ENCODE data around the gene NCAPD3. TPM values are rescaled to one million over a fixed set of nuclear protein-coding genes. Genes with fewer than 3 reads are reported as not detected.
"Not testable (repeated sequence)": the region's sequence is repeated elsewhere in the genome, so short reads cannot be mapped to it uniquely, and the experiment has no call there.

Gene NCAPD3
- polyA plus RNA-seq, 3 donors, result 31.8 to 40.9 (median 37.5) TPM

DNA sequence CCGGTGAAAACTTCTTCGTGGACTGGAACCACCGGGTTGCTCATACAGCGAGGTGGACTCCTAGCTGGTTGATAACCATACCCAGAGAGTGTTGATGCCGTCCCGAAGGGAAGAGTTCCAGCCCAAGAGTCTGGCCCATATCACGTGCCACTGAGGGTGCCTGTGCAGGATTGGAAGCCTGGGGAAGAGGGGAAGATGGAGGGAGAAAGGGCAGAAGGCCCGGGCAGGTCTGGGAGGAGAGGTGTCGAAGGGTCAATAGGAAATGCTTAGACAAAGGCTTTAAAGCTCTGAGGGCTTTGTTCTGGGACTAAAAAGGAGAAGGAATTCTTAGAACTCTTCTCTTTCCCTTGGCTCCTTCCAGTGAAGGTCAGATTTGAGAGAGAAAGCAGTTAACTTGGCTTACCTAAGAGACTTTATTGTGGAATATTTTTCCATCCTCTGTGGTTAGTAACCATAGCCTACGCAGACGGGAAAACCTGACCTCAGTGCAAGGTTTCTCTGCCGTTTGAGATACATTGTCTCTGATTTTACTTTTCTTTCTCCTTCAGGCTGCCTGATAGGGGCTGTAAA lies 84.4 kb downstream of the NCAPD3 start:
- no peak for DNase-seq

DNA sequence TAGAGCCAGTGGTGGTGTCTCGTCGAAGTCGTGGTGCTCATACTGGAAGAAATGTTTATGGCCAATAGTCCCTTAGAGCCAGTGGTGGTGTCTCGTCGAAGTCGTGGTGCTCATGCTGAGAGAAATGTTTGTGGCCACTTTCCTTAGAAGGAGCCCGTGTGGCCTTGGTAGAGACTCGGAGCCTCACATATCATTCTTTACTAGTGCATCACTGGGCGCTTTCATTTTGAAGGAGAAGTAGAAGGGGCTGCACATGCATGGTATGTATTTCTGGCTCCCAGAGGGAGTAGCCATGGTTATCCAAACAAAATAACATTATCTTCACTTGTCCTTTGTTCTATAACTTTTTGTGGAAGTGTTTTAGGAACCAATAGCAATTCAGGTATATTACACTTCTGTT lies 85.4 kb downstream of the NCAPD3 start:
- DNase-seq, result no peak

DNA sequence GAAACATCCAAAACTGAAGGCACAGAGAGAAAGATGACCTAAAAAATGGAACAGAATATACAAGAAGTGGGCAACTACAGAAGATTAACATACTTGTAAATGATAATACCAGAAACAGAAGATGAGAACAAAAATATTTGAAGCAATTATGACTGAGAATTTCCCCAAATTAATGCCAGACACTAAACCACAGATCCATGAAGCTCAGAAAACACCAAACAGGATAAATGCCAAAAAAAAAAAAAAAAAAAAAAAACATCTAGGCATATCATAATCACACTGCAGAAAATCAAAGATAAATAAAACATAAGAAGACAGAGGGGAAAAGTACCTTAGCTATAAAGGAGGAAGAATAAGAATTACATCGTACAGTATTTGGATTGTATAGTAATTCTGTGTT lies 89.6 kb downstream of the NCAPD3 start:
- no peak for DNase-seq

DNA sequence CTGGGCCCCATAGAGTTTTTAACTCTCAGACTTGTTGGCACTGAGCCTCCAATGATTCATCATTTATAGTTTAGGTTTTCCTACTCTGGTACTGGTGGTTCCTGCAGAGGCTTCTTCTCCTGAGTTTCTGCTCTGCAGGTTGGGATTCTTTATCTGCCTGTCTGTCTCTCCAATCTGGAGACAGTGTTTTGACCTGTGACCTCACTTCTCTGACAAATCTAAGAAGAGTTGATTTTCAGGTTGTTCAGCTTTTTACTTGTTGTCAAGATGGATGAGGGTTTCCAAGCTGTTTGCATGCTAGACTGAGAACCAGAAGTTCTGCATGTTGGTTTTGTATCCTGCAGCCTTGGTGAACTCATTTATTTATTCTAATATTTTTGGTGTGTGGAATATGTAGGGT lies 91.0 kb downstream of the NCAPD3 start:
- DNase-seq, result no peak

DNA sequence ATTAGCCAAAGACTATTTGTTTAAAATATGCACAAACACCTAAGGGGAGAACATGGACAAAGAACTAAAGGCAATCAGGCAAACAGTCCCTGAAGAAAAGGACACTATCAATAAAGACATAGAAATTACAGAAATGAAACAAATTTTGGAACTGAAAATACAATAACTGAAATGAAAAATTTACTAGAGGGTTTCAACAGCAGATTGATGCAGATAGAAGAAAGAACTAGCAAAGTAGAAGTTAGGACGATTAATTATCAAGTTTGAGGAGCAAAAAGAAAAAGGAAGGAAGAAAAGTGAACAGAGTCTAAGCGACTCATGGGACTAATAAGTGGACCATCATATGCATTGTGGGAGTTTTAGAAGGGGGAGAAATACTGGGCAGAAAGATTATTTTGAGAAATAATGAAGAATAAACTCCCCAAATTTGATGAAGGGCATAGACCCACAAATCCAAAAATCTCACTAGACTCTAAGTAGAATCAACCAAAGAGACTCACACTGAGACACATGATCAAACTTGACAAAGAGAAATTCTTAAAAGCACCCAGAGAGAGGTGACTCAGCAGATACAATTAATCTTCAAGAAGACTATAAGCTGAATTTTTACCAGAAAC lies 92.0 kb downstream of the NCAPD3 start:
- no peak for DNase-seq

DNA sequence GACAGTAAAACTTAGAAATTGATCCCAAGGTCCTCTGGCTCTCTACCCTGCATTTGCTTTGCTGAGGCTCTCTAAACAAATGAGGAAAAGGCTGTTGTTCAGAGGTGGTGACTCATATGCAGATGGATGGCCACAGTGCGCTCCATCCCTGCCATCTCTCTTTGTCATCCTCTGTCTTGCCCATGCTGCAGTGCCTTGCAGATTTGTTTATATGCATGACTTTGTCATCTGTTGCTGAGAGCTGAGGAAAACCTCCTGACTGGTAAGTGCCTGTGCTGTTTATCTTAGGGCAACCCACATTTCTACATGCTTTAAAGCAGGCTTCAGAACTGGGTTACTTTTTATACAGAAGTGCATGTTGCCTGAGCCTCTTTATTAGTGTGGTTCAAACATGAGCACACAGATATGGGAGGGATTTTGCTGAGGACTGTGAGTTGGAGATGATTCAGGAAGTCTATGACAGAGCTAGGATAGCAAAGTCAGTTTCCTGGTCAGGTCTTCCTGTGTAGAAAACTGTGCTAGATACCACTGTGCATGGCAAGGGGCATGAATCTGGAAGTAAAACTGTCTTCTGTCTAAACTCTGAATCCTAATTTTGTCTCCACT lies 97.4 kb downstream of the NCAPD3 start:
- DNase-seq, result no peak

DNA sequence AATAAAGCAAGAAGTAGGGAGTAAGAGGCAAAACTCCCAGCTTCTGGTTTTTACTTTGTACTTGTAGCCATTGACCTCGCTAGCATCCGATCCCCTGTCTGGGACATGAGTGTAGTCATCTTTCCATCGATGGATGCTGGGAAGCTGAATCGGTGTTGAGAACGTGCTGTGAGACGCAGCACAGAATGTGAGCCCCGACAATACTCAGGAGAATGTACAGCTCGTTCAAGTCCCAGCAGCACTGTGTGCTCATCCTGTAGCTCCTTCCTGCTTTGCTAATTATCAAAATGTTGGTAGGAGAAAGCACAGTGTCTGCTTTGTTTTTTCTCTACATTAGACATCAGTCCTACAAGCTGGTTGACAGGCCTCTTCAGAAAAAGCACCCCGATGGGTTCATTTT lies 98.3 kb downstream of the NCAPD3 start:
- no peak for DNase-seq

DNA sequence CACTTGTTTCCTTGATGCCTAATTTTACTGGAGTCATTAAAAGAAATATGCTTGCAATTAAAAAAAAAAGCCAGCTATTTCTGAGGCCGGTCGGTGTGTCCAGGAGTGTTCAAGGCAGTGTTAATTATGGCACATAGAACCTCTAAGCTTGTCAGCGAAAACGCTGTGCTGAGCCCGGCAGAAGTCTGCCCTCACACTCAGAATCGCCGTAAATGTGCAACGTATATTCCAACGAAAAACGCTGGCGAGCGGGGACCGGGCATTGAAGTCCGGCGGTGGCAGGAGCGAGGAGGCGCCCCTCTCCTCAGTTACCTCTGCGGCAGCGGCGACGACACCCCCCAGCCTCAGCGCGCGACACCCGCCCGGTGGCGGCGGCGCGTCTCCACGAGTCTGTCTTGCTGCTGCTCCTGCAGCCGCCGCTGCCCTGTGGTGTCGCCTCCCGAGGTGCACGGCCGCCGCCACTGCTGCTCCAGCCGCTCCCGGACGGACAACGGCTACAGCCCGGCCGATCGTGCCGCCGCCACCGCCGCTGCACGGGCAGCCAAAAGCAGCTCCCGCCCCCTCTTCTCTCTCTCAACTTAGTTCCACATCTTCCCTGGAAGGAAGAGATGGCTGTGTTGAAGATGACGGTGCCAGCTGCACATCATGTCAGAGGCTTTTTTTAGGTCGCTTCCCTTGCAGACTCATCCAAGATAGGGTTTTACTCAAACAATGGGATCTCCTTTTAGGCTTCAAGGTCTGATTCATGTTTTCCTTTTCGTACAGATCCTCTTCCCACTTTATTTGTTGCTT lies 98.9 kb downstream of the NCAPD3 start:
- DNase-seq, result peak; percentile 44

DNA sequence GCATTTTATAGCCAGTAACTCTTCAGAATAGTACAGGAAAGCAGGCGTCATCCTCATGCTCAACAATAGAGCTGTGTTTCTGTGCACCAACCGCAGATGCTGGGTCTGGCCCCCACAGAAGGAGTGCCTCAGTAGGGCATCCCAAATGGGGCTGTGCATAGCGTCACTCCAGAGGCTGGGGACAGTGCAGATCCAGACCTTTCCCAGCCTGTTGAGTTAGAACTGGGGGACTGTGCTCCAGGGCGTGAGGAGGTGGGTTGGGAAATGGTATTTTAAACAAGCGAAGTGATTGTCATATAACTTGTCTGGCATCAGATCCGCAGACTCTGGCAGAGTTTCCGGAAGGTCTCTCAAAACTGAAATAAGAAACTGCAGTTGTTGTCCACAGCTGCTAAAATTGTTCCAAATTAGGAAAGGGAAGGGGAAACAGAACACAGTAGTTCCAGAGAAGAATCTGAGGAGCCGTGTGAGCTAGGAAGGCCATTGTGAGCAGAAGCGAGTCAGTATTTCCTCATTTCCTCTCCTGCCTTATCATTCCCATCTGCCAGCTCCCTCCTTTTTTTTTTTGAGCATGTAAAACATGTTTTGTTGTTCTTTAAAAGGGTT lies 102.7 kb downstream of the NCAPD3 start:
- DNase-seq, result no peak

DNA sequence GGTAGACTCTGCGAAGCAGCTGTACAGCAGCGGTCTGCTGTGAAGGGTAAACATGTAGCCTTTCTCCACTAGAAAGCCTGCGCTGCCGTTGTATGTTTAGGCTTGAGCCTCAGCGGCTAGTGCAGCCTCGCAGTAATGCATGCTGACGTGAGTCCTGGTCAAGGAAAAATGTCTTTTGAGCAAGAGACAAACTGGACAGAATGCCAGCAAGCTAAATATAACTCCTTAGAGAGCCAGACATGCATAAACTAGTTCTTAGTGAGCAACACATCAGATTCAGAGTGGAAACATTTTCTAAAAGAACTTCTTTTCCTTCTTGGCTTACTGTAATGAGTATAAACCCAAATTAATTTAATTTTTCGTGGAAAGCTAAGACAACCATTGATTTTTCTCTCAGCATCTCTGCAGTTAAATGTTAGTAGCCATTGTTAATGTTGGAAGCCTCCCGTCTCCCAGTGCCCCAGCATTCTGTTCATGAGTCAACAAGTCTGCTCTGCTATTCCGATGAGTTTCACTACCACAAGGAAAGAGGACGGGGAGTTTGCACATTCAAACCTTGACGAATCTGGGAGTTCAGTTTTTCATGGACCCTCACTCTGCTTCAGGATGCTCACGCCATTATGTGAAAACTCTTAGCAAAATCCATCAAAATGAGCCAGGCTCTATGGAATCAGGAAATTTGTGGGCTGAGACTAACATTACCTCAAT lies 103.5 kb downstream of the NCAPD3 start:
- DNase-seq, result peak; percentile 48

DNA sequence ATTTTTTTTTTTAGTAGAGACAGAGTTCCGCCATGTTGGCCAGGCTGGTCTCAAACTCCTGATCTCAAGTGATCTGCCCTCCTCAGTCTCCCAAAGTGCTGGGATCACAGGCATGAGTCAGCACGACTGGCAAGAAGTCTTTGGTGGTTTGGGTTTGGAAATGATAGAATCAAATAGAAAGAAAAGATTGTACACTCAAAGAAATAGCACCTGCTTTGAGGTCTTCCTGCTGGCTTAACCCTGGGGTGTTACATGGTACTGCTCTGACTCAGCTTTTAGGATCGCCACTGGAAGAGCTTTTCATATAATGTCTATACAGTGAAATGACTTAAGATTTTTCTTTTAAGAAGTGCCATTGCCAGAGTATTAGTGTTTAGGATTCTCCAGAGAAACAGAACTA lies 104.7 kb downstream of the NCAPD3 start:
- no peak for DNase-seq

DNA sequence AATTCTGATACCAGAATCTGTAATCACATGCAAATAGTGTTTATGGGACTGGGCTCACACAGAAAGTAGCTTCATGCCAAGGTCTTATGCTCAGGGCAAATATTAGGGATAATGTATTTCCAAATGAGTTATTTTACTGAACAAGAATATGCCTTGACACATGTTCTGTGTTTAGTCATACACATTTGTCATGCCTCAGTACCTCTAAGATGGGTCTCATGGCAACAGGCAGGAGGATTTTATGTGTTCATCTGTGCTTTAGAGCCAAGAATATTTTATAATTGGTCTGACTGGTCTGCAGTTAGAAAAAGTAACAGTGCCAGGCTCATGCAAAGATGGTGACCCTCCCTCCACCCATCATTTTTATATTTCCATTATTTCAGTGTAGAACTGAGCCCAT lies 105.8 kb downstream of the NCAPD3 start:
- DNase-seq, result no peak

DNA sequence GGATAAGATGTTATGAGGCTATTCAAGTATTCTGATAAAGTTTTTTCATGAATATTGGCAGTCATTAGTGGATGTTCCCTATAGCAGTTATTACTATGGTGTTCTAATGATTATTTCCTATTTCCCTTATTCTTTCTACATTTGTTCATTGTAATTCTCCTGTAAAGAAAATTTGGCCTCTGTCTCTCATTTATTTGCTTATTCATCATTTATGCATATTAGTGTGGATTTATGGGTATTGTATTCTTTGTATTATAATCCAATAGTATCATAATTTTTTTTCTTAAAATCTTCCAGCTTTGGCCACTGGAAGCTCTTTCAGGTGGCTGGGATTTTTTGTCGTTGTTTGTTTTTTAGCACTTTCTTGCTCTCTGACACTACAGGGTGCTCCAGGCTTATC lies 107.6 kb downstream of the NCAPD3 start:
- no peak for DNase-seq

DNA sequence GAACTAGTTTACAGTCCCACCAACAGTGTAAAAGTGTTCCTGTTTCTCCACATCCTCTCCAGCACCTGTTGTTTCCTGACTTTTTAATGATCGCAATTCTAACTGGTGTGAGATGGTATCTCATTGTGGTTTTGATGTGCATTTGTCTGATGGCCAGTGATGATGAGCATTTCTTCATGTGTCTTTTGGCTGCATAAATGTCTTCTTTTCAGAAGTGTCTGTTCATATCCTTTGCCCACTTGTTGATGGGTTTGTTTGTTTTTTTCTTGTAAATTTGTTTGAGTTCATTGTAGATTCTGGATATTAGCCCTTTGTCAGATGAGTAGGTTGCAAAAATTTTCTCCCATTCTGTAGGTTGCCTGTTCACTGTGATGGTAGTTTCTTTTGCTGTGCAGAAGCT lies 110.0 kb downstream of the NCAPD3 start:
- not testable (repeated sequence) for DNase-seq

DNA sequence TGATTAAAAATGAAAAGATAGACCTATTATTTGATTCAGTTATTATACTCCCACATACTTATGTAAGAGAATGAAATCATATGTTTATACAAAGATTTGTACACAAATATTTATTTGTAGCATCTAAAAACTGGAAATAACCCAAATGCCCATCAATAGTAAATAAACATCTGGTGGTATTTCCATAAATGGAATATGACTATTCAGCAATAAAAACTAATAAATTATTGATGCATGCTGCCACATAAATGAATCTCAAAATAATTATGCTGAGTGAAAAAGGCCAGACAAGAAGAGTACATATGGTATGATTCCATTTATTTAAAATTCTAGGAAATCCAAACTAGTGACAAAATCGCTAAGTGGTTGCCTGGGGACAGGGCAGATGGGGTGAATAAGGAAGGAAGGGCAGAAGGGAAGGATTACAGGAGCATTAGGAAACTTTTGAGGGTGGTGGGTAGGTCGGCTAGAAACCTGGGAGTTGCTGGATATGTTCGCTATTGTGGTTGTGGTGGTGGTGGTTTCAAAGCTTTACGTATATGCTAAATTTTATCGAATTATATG lies 113.4 kb downstream of the NCAPD3 start:
- no peak for DNase-seq

Other genes with a start within 250 kb of the NCAPD3 start
- gene JAM3, start 154.9 kb downstream of the NCAPD3 start, polyA plus RNA-seq (ENCODE audit: insufficient read length in 3 of 3), result 10 to 100 TPM; 52.9 to 58.2 (median 54.7) TPM
- gene VPS26B, start 704 bp upstream of the NCAPD3 start, polyA plus RNA-seq (ENCODE audit: insufficient read length in 3 of 3), result 10 to 100 TPM; 48.9 to 61.2 (median 59.8) TPM
- gene THYN1, start 29.4 kb upstream of the NCAPD3 start, polyA plus RNA-seq (ENCODE audit: insufficient read length in 3 of 3), result 10 to 100 TPM; 63.7 to 78.8 (median 76.2) TPM
- gene ACAD8, start 29.6 kb upstream of the NCAPD3 start, polyA plus RNA-seq (ENCODE audit: insufficient read length in 3 of 3), result 10 to 100 TPM; 41.2 to 56.3 (median 50.3) TPM
- gene GLB1L3, start 52.4 kb upstream of the NCAPD3 start, polyA plus RNA-seq (ENCODE audit: insufficient read length in 3 of 3), result 1 to 10 TPM; 1.6 to 1.8 (median 1.8) TPM
- 10 to 100 TPM; 19.7 to 28.7 (median 24.5) TPM for gene GLB1L2, start 108.0 kb upstream of the NCAPD3 start, polyA plus RNA-seq (ENCODE audit: insufficient read length in 3 of 3)
- gene B3GAT1, start 188.3 kb upstream of the NCAPD3 start, polyA plus RNA-seq (ENCODE audit: insufficient read length in 3 of 3), result 1 to 10 TPM; 4.0 to 6.4 (median 5.0) TPM

Data from renal pelvis (tissue), 4 donors.